Thymus (tissue), 11 donors: ENCODE data around the gene CPAMD8. TPM values are rescaled to one million over a fixed set of nuclear protein-coding genes. Genes with fewer than 3 reads are reported as not detected.

Experiments
- DNase-seq, 9 donors: peaks; one replicate each; pipeline ENCODE4 v3.0.0-alpha.2; 2013; ENCODE audit warnings: low spot score in 9 of 9, low read depth in 6 of 9, missing footprints in 1 of 9
- H3K27ac ChIP-seq, 2 donors: one replicate each; pipeline ENCODE4 v1.5.1; 2013; ENCODE audit warnings: control low read depth in 1 of 2, low read depth in 1 of 2, low read length in 1 of 2, mild to moderate bottlenecking in 1 of 2, moderate library complexity in 1 of 2
- H3K27me3 ChIP-seq, 2 donors: one replicate each; pipeline ENCODE4 v1.5.1; 2013; ENCODE audit warnings: low read length in 1 of 2; ENCODE audit not compliant: control insufficient read depth in 2 of 2, insufficient read depth in 1 of 2
- H3K36me3 ChIP-seq, 2 donors: one replicate each; pipeline ENCODE4 v1.5.1; 2013; ENCODE audit warnings: low read length in 1 of 2, mild to moderate bottlenecking in 1 of 2, moderate library complexity in 1 of 2; ENCODE audit not compliant: control insufficient read depth in 2 of 2, insufficient read depth in 2 of 2
- H3K4me1 ChIP-seq, 2 donors: one replicate each; pipeline ENCODE4 v1.5.1; 2013; ENCODE audit warnings: low read length in 2 of 2; ENCODE audit not compliant: control insufficient read depth in 2 of 2, insufficient read depth in 2 of 2
- H3K4me3 ChIP-seq, 2 donors: one replicate each; pipeline ENCODE4 v1.5.1; 2013; ENCODE audit warnings: low read length in 2 of 2, control low read depth in 1 of 2, mild to moderate bottlenecking in 1 of 2
- H3K9me3 ChIP-seq, 2 donors: one replicate each; pipeline ENCODE4 v1.5.1; 2013; ENCODE audit warnings: low read length in 1 of 2, mild to moderate bottlenecking in 1 of 2; ENCODE audit not compliant: control insufficient read depth in 2 of 2, insufficient read depth in 1 of 2
- WGBS: extraction: QIAGEN DNeasy Blood & Tissue Kit; methylation state at CpG from one replicate; pipeline ENCODE4 v1.1.7; 2013; 5-methylcytosine and 5-hydroxymethylcytosine counted together
- polyA plus RNA-seq: library from polyadenylated mRNA; stranded (reverse); fragments of 200-250 nt; gene quantifications from one replicate; pipeline ENCODE4 v1.2.3, GENCODE V29; 2013
- total RNA-seq: library from RNA; stranded (reverse); fragments of 120-200 nt; gene quantifications from one replicate; pipeline ENCODE4 v1.2.4, GENCODE V29; 2013
- donor health status: healthy.

Gene CPAMD8
- total and polyA plus RNA-seq, 2 donors: 12.3 to 17.3 TPM

GRCh38 chr19:16892436-16892835 is 134.2 kb downstream of the CPAMD8 start:
- H3K27ac ChIP-seq: no peak overlapping the region
- no peaks in the 10 kb centered on the region for H3K36me3 ChIP-seq
- H3K9me3 ChIP-seq: no peaks in the 10 kb centered on the region
- no peak for DNase-seq
- peaks cover 21 to 53% of the 10 kb centered on the region in 2 donors for H3K27me3 ChIP-seq
- H3K4me1 ChIP-seq: peaks cover 12 to 43% of the 10 kb centered on the region in 2 donors
- no peak overlapping the region for H3K4me3 ChIP-seq
- WGBS: 4% methylated on average over 4 of the region's 4 CpGs

GRCh38 chr19:16891696-16892382 is 134.8 kb downstream of the CPAMD8 start:
- peaks cover 12 to 40% of the 10 kb centered on the region in 2 donors for H3K4me1 ChIP-seq
- peaks cover 15 to 47% of the 10 kb centered on the region in 2 donors for H3K27me3 ChIP-seq
- H3K9me3 ChIP-seq: no peaks in the 10 kb centered on the region
- no peak for DNase-seq
- WGBS: 94% methylated on average over 12 of the region's 12 CpGs
- no peak overlapping the region for H3K4me3 ChIP-seq
- no peak overlapping the region for H3K27ac ChIP-seq
- H3K36me3 ChIP-seq: no peaks in the 10 kb centered on the region

DNA sequence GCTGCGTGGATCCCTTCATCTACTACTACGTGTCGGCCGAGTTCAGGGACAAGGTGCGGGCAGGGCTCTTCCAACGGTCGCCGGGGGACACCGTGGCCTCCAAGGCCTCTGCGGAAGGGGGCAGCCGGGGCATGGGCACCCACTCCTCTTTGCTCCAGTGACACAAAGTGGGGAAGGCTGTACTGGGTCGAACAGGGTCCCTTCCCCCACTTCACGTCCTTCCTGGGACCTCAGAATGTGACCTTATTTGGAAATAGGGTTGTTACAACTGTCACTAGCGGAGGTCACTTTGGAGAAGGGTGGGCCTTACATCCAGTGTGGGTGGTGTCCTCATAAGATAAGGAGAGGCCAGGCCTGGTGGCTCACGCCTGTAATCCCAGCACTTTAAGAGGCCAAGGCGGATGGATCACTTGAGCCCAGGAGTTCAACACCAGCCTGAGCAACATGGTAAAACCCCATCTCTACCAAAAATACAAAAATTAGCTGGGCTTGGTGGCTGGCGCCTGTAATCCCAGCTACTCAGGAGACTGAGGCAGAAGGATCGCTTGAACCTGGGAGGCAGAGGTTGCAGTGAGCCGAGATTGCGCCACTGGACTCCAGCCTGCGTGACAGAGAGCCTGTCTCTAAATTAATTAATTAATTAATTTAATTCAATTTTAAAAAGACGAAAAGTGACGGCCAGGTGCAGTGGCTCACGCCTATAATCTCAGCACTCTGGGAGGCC is 136.0 kb downstream of the CPAMD8 start:
- no peak overlapping the region for H3K27ac ChIP-seq
- no peaks in the 10 kb centered on the region for H3K36me3 ChIP-seq
- no peak for DNase-seq
- peaks cover 2 to 35% of the 10 kb centered on the region in 2 donors for H3K27me3 ChIP-seq
- no peaks in the 10 kb centered on the region for H3K9me3 ChIP-seq
- H3K4me3 ChIP-seq: no peak overlapping the region
- 95% methylated on average over 24 of the region's 24 CpGs for WGBS
- peaks cover 12 to 36% of the 10 kb centered on the region in 2 donors for H3K4me1 ChIP-seq

DNA sequence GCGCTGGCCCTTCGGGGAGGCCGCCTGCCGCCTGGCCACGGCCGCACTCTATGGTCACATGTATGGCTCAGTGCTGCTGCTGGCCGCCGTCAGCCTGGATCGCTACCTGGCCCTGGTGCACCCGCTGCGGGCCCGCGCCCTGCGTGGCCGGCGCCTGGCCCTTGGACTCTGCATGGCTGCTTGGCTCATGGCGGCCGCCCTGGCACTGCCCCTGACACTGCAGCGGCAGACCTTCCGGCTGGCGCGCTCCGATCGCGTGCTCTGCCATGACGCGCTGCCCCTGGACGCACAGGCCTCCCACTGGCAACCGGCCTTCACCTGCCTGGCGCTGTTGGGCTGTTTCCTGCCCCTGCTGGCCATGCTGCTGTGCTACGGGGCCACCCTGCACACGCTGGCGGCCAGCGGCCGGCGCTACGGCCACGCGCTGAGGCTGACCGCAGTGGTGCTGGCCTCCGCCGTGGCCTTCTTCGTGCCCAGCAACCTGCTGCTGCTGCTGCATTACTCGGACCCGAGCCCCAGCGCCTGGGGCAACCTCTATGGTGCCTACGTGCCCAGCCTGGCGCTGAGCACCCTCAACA is 136.6 kb downstream of the CPAMD8 start:
- no peak for DNase-seq
- Histone ChIP-seq H3K9me3 (no peaks in the 10 kb centered on the region), H3K36me3 (no peaks in the 10 kb centered on the region), H3K4me3 (no peak overlapping the region), H3K27ac (no peak overlapping the region), H3K27me3 (peaks cover 0 to 30% of the 10 kb centered on the region in 2 donors), H3K4me1 (peaks cover 12 to 32% of the 10 kb centered on the region in 2 donors)
- 98% methylated on average over 48 of the region's 48 CpGs for WGBS

DNA sequence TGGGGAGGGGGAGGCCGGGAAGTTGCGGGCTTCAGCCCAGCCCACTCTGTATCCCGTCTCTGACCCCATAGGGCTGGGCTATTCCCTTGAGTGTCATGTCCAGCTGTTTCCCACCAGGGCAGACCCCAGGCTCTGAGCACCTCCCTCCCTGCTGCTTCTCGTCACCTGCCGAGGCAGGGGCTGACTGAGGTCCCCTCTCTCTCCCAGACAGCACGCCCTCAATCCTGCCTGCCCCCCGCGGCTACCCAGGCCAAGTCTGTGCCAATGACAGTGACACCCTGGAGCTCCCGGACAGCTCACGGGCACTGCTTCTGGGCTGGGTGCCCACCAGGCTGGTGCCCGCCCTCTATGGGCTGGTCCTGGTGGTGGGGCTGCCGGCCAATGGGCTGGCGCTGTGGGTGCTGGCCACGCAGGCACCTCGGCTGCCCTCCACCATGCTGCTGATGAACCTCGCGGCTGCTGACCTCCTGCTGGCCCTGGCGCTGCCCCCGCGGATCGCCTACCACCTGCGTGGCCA is 137.2 kb downstream of the CPAMD8 start:
- Histone ChIP-seq H3K4me1 (peaks cover 12 to 32% of the 10 kb centered on the region in 2 donors), H3K27me3 (peaks cover 0 to 24% of the 10 kb centered on the region in 2 donors), H3K9me3 (no peaks in the 10 kb centered on the region), H3K36me3 (no peaks in the 10 kb centered on the region), H3K4me3 (no peak overlapping the region), H3K27ac (no peak overlapping the region)
- 77% methylated on average over 22 of the region's 22 CpGs for WGBS
- no peak for DNase-seq

- H3K36me3 ChIP-seq: no peaks in the 10 kb centered on the region
- DNase-seq: no peak
- H3K9me3 ChIP-seq: peaks cover 0 to 2% of the 10 kb centered on the region in 2 donors
- no peak within 1 kb of the TSS for H3K4me3 ChIP-seq
- peaks cover 12 to 26% of the 10 kb centered on the region in 2 donors for H3K4me1 ChIP-seq
- peaks cover 0 to 18% of the 10 kb centered on the region in 2 donors for H3K27me3 ChIP-seq
- 9% methylated on average over 31 of the region's 31 CpGs for WGBS
- no peak within 1 kb of the TSS for H3K27ac ChIP-seq
Measured at GRCh38 chr19:16888629-16889365, 137.8 kb downstream of the CPAMD8 start, which contains the start of gene F2RL3. F2RL3 (plus strand) TSS chr19:16888999; CDS start chr19:16889190, 191 bp downstream.

- peaks cover 5 to 17% of the 10 kb centered on the region in 2 donors for H3K4me1 ChIP-seq
- H3K27me3 ChIP-seq: peaks cover 0 to 11% of the 10 kb centered on the region in 2 donors
- H3K27ac ChIP-seq: no peak overlapping the region
Measured at GRCh38 chr19:16887353-16888265, 139.0 kb downstream of the CPAMD8 start.

DNA sequence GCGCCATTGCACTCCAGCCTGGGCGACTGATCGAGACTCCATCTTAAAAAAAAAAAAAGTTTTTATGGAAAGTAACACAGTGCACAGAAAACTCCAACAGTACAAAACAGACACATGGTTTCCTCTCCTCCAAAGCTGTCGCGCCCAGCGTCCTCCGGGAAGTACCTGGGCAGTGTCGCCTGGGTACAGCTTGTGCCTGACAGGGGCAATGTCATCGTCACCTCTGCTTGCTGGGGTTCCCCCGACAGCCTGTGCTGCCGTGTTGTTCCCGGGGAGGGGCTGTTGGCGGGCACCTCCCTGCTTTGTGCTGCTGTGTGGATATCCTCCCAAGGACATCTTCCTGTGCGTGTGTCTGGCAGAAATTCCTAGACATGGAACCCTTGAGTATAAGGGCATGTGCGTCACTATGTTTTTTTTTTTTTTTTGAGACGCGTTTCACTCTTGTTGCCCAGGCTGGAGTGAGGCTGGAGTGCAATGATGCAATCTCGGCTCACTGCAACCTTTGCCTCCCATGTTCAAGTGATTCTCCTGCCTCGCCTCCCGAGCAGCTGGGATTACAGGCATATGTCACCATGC is 140.2 kb downstream of the CPAMD8 start:
- Histone ChIP-seq H3K36me3 (no peaks in the 10 kb centered on the region), H3K27me3 (peaks cover 0 to 11% of the 10 kb centered on the region in 2 donors), H3K4me1 (peaks cover 2 to 13% of the 10 kb centered on the region in 2 donors), H3K4me3 (no peak overlapping the region), H3K27ac (no peak overlapping the region), H3K9me3 (peaks cover 2 to 25% of the 10 kb centered on the region in 2 donors)
- WGBS: 90% methylated on average over 20 of the region's 20 CpGs
- DNase-seq: no peak

More at GRCh38 chr19:16887353-16888265, 139.0 kb downstream of the CPAMD8 start:
- Histone ChIP-seq H3K9me3 (peaks cover 0 to 13% of the 10 kb centered on the region in 2 donors), H3K4me3 (no peak overlapping the region), H3K36me3 (no peaks in the 10 kb centered on the region)
- WGBS: 69% methylated on average over 17 of the region's 17 CpGs
- DNase-seq: no peak
